ENCODE measurements around the gene C19orf44. TPM values are rescaled to one million over a fixed set of nuclear protein-coding genes. Genes with fewer than 3 reads are reported as not detected.
"Not testable (repeated sequence)": the region's sequence is repeated elsewhere in the genome, so short reads cannot be mapped to it uniquely, and the experiment has no call there.

C19orf44 gene
- total and polyA plus RNA-seq, 2 of the 4 experiments (the other 2 are of a cell fraction), result 1.4 to 3.8 TPM

GRCh38 chr19:16509141-16510061, 13.2 kb downstream of the C19orf44 start (continued):
- TF ChIP-seq, protein P1, sequence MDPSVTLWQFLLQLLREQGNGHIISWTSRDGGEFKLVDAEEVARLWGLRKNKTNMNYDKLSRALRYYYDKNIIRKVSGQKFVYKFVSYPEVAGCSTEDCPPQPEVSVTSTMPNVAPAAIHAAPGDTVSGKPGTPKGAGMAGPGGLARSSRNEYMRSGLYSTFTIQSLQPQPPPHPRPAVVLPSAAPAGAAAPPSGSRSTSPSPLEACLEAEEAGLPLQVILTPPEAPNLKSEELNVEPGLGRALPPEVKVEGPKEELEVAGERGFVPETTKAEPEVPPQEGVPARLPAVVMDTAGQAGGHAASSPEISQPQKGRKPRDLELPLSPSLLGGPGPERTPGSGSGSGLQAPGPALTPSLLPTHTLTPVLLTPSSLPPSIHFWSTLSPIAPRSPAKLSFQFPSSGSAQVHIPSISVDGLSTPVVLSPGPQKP (IDR thresholded peaks at IDR 0.05; ENCODE audit: borderline replicate concordance, low read depth, low read length), result no peak

- H2BK15ac ChIP-seq (ENCODE audit: low read depth, low read length); H3K9me1 ChIP-seq (ENCODE audit: insufficient read depth, low read length); H3K9ac ChIP-seq (ENCODE audit: low read depth, low read length); in situ Hi-C loops (cut with MboI; ENCODE audit: low sequenced_read_pairs); H3K56ac ChIP-seq (ENCODE audit: extremely low read depth, insufficient read depth, low read length); H3K79me1 ChIP-seq (ENCODE audit: low read depth in 1 of 2, low read length in 2 of 2); H4K91ac ChIP-seq (ENCODE audit: insufficient read depth, low read depth, low read length); H2BK5ac ChIP-seq (ENCODE audit: low read depth, low read length, poor library complexity, severe bottlenecking); H3K14ac ChIP-seq (replicated peaks; ENCODE audit: low read depth, low read length); H4K20me1 ChIP-seq (ENCODE audit: insufficient read depth, low read length); DNase-seq; H3K4me2 ChIP-seq (ENCODE audit: low read depth, low read length); H3K18ac ChIP-seq (ENCODE audit: low read depth, low read length); H4K8ac ChIP-seq (ENCODE audit: low read depth in 2 of 2, low read length in 2 of 2); H3K4me3 ChIP-seq (ENCODE audit: insufficient read depth, low read depth, low read length); ATAC-seq (ENCODE audit: low read depth); H3K4me1 ChIP-seq (ENCODE audit: control insufficient read depth, insufficient read depth, low read length); CTCF ChIA-PET; H3K27ac ChIP-seq (ENCODE audit: insufficient read depth, low read length); H2BK120ac ChIP-seq (ENCODE audit: low read depth, low read length); H2BK20ac ChIP-seq (ENCODE audit: low read depth, low read length); H3K27me3 ChIP-seq (ENCODE audit: control insufficient read depth, insufficient read depth, low read length); POLR2A ChIA-PET (ENCODE audit: unreplicated experiment); intact Hi-C loops (cut with micrococcal nuclease); H3K9me3 ChIP-seq (ENCODE audit: control insufficient read depth, insufficient read depth, low read length); H2AK9ac ChIP-seq (replicated peaks; ENCODE audit: low read depth, low read length, poor library complexity); H3K23ac ChIP-seq (ENCODE audit: low read depth, low read length); H4K5ac ChIP-seq (ENCODE audit: low read depth, low read length); dilution Hi-C loops (cut with HindIII; ENCODE audit: low sequenced_read_pairs, unreplicated experiment); H2AK5ac ChIP-seq (ENCODE audit: low read depth, low read length); BruUV-seq (replicated peaks); H2AFZ ChIP-seq (replicated peaks; ENCODE audit: low read length, poor library complexity); H3K4ac ChIP-seq (ENCODE audit: low read depth, low read length): not testable (repeated sequence)
- H3K36me3 ChIP-seq (ENCODE audit: control insufficient read depth, insufficient read depth, low read length), result peaks cover 35% of the 10 kb centered on the region
- 100% methylated on average over 7 of the region's 10 CpGs; no CpG with 5 or more reads in 1 of the 2 experiments for WGBS, 2 experiments (ENCODE audit: extremely low coverage in 2 of 2, insufficient read length in 1 of 2)
These were observed 16.4 kb downstream of the C19orf44 start for GRCh38 chr19:16512611-16513010.

Data from IMR-90 (cell line).